ENCODE measurements around the gene STAM. TPM values are rescaled to one million over a fixed set of nuclear protein-coding genes. Genes with fewer than 3 reads are reported as not detected.
A peak's percentile ranks its signal among the peaks of the same experiment; 100 is the strongest.
"Not testable (repeated sequence)": the region's sequence is repeated elsewhere in the genome, so short reads cannot be mapped to it uniquely, and the experiment has no call there.

Gene STAM
- 25.1 TPM for total RNA-seq

GRCh38 chr10:17643755-17644484, at the start of gene STAM:
TSS of gene STAM (plus strand) at chr10:17644151. CDS start at chr10:17644340, 189 bp downstream.
- ATAC-seq (peak; percentile 98), DNase-seq (ENCODE audit: low spot score) (peak; percentile 92)
- intact Hi-C loops (cut with DNase I), result no loop called here

GRCh38 chr10:17597386-17597785, 46.6 kb upstream of the STAM start:
- no peak for DNase-seq (ENCODE audit: low spot score)
- ATAC-seq, result no peak
- intact Hi-C loops (cut with DNase I), result no loop called here

- intact Hi-C loops (cut with DNase I), result no loop called here
- ATAC-seq, result no peak
Measured at GRCh38 chr10:17599089-17599488, 44.9 kb upstream of the STAM start.

GRCh38 chr10:17605936-17606335, 38.0 kb upstream of the STAM start:
- intact Hi-C loops (cut with DNase I), result loop anchor here (5.0 kb wide), 1 partner anchor 136 kb away; no protein-coding TSS in a partner anchor
- no peak for DNase-seq (ENCODE audit: low spot score)
- ATAC-seq, result no peak

More at GRCh38 chr10:17599089-17599488, 44.9 kb upstream of the STAM start:
- DNase-seq (ENCODE audit: low spot score), result no peak

GRCh38 chr10:17606547-17607040, 37.4 kb upstream of the STAM start:
- ATAC-seq (no peak), DNase-seq (ENCODE audit: low spot score) (no peak)
- intact Hi-C loops (cut with DNase I), result loop anchor here (5.0 kb wide), 1 partner anchor 136 kb away; no protein-coding TSS in a partner anchor

GRCh38 chr10:17607060-17607459, 36.9 kb upstream of the STAM start:
- intact Hi-C loops (cut with DNase I), result loop anchor here (5.0 kb wide), 1 partner anchor 135 kb away; no protein-coding TSS in a partner anchor
- ATAC-seq, result no peak
- DNase-seq (ENCODE audit: low spot score), result no peak

- ATAC-seq (peak; percentile 84), DNase-seq (ENCODE audit: low spot score) (no peak)
- intact Hi-C loops (cut with DNase I), result loop anchor here (5.0 kb wide), 1 partner anchor 135 kb away; no protein-coding TSS in a partner anchor
Measured at GRCh38 chr10:17607603-17608332, 36.2 kb upstream of the STAM start.

GRCh38 chr10:17609523-17610079, 34.4 kb upstream of the STAM start:
- ATAC-seq (no peak), DNase-seq (ENCODE audit: low spot score) (no peak)
- intact Hi-C loops (cut with DNase I), result loop anchor here (5.0 kb wide), 1 partner anchor 133 kb away; no protein-coding TSS in a partner anchor

- ATAC-seq (peak; percentile 79), DNase-seq (ENCODE audit: low spot score) (peak; percentile 63)
- intact Hi-C loops (cut with DNase I), result no loop called here
Measured at GRCh38 chr10:17616403-17617030, 27.4 kb upstream of the STAM start.

- peak; percentile 70 for DNase-seq (ENCODE audit: low spot score)
Measured at GRCh38 chr10:17617031-17617911, 26.7 kb upstream of the STAM start, which contains the start of gene HACD1. TSS of gene HACD1 (minus strand) at chr10:17617374. CDS start at chr10:17617339, 35 bp downstream.

GRCh38 chr10:17622061-17622460, 21.9 kb upstream of the STAM start:
- no peak for DNase-seq (ENCODE audit: low spot score)
- intact Hi-C loops (cut with DNase I), result no loop called here
- ATAC-seq, result no peak

More at GRCh38 chr10:17617031-17617911, 26.7 kb upstream of the STAM start, which contains the start of gene HACD1:
- intact Hi-C loops (cut with DNase I), result no loop called here
- peak; percentile 74 for ATAC-seq

- ATAC-seq (no peak), DNase-seq (ENCODE audit: low spot score) (no peak)
- intact Hi-C loops (cut with DNase I), result no loop called here
Measured at GRCh38 chr10:17624996-17625395, 19.0 kb upstream of the STAM start.

GRCh38 chr10:17626656-17627055, 17.3 kb upstream of the STAM start:
- intact Hi-C loops (cut with DNase I), result no loop called here
- ATAC-seq, result no peak
- DNase-seq (ENCODE audit: low spot score), result no peak

- DNase-seq (ENCODE audit: low spot score); intact Hi-C loops (cut with DNase I); ATAC-seq: not testable (repeated sequence)
Measured at GRCh38 chr10:17632590-17632989, 11.4 kb upstream of the STAM start.

GRCh38 chr10:17633353-17633752, 10.6 kb upstream of the STAM start:
- intact Hi-C loops (cut with DNase I), result no loop called here
- ATAC-seq, result no peak
- DNase-seq (ENCODE audit: low spot score), result no peak

- intact Hi-C loops (cut with DNase I), result no loop called here
- ATAC-seq (no peak), DNase-seq (ENCODE audit: low spot score) (no peak)
Measured at GRCh38 chr10:17637869-17638268, 6.1 kb upstream of the STAM start.

- DNase-seq (ENCODE audit: low spot score), result no peak
- intact Hi-C loops (cut with DNase I), result no loop called here
- ATAC-seq, result no peak
Measured at GRCh38 chr10:17640331-17640816, 3.6 kb upstream of the STAM start.

- intact Hi-C loops (cut with DNase I), result no loop called here
- DNase-seq (ENCODE audit: low spot score), result peak; percentile 68
- peak; percentile 87 for ATAC-seq
Measured at GRCh38 chr10:17643339-17643754, 604 bp upstream of the STAM start.
